IMR-90 (cell line): ENCODE data around the gene UMODL1. TPM values are rescaled to one million over a fixed set of nuclear protein-coding genes. Genes with fewer than 3 reads are reported as not detected.

Experiments
- ATAC-seq: fragments of 200-7000 bp; cut with Tn5 transposase; 2 replicates; pipeline ENCODE4 v1.9.1; 2020; ENCODE audit warnings: low read depth, mild to moderate bottlenecking, moderate library complexity
- BruUV-seq: library from RNA; stranded (reverse); fragments of 400-500 nt; replicated peaks from 2 replicates; lab custom pipeline; 2021; lab: Mats Ljungman, UMichigan
- CTCF ChIA-PET: fragments of 300-600 bp; formaldehyde crosslinking; extraction: SDS; loops from one replicate; lab custom pipeline; 2021; ENCODE audit warnings: antibody characterized with exemption; lab: Yijun Ruan, JAX
- POLR2A ChIA-PET: fragments of 300-600 bp; sonication (Branson Sonifier 250); formaldehyde crosslinking; loops from one replicate; lab custom pipeline; 2022; ENCODE audit warnings: antibody characterized with exemption; ENCODE audit not compliant: unreplicated experiment; lab: Charles Lee
- DNase-seq: peaks from one replicate; pipeline ENCODE4 v3.0.0; 2013
- H2AFZ ChIP-seq: replicated peaks from 2 replicates; pipeline ENCODE3; 2013; ENCODE audit warnings: low read length, mild to moderate bottlenecking; ENCODE audit not compliant: poor library complexity
- H2AK5ac ChIP-seq: 2 replicates; pipeline ENCODE4 v1.6.1; 2013; ENCODE audit warnings: low read depth, low read length, inconsistent platforms
- H2AK9ac ChIP-seq: replicated peaks from 2 replicates; pipeline ENCODE3; 2013; ENCODE audit warnings: mild to moderate bottlenecking, low read depth, low read length, moderate library complexity; ENCODE audit not compliant: poor library complexity
- H2BK120ac ChIP-seq: 2 replicates; pipeline ENCODE4 v1.6.1; 2013; ENCODE audit warnings: low read depth, low read length, inconsistent platforms
- H2BK15ac ChIP-seq: 3 replicates; pipeline ENCODE4 v1.6.1; 2013; ENCODE audit warnings: low read depth, low read length, inconsistent platforms
- H2BK20ac ChIP-seq: 2 replicates; pipeline ENCODE4 v1.6.1; 2013; ENCODE audit warnings: low read depth, mild to moderate bottlenecking, inconsistent platforms, low read length, moderate library complexity
- H2BK5ac ChIP-seq: 2 replicates; pipeline ENCODE4 v1.6.1; 2013; ENCODE audit warnings: mild to moderate bottlenecking, low read depth, low read length, inconsistent platforms; ENCODE audit not compliant: poor library complexity, severe bottlenecking
- H3K14ac ChIP-seq: replicated peaks from 2 replicates; pipeline ENCODE4 v1.6.1; 2013; ENCODE audit warnings: low read depth, low read length, inconsistent platforms
- H3K18ac ChIP-seq: 2 replicates; pipeline ENCODE4 v1.6.1; 2013; ENCODE audit warnings: low read depth, low read length, control low read depth
- H3K23ac ChIP-seq: 2 replicates; pipeline ENCODE4 v1.6.1; 2013; ENCODE audit warnings: low read depth, low read length, inconsistent platforms
- H3K27ac ChIP-seq: 2 replicates; pipeline ENCODE4 v1.5.1; 2013; ENCODE audit warnings: mild to moderate bottlenecking, control low read depth, low read length; ENCODE audit not compliant: insufficient read depth
- H3K27me3 ChIP-seq: 2 replicates; pipeline ENCODE4 v1.6.1; 2013; ENCODE audit warnings: low read length; ENCODE audit not compliant: control insufficient read depth, insufficient read depth
- H3K36me3 ChIP-seq: 2 replicates; pipeline ENCODE4 v1.6.1; 2013; ENCODE audit warnings: low read length, mixed read lengths; ENCODE audit not compliant: control insufficient read depth, insufficient read depth
- H3K4ac ChIP-seq: 2 replicates; pipeline ENCODE4 v1.6.1; 2013; ENCODE audit warnings: low read depth, low read length, inconsistent platforms
- H3K4me1 ChIP-seq: 2 replicates; pipeline ENCODE4 v1.6.1; 2013; ENCODE audit warnings: low read length, mixed read lengths; ENCODE audit not compliant: control insufficient read depth, insufficient read depth
- H3K4me2 ChIP-seq: 2 replicates; pipeline ENCODE4 v1.6.1; 2013; ENCODE audit warnings: low read depth, mild to moderate bottlenecking, control low read depth, low read length, moderate library complexity
- H3K4me3 ChIP-seq: 2 replicates; pipeline ENCODE4 v1.5.1; 2013; ENCODE audit warnings: low read depth, mild to moderate bottlenecking, control low read depth, low read length, moderate library complexity; ENCODE audit not compliant: insufficient read depth
- H3K56ac ChIP-seq: 2 replicates; pipeline ENCODE4 v1.6.1; 2013; ENCODE audit warnings: low read length, inconsistent platforms; ENCODE audit not compliant: insufficient read depth; ENCODE audit errors: extremely low read depth
- H3K79me1 ChIP-seq, 2 experiments: 2 replicates each; pipeline ENCODE4 v1.6.1; 2013; ENCODE audit warnings: low read length in 2 of 2, inconsistent platforms in 1 of 2, low read depth in 1 of 2
- H3K9ac ChIP-seq: 2 replicates; pipeline ENCODE4 v1.6.1; 2013; ENCODE audit warnings: low read depth, low read length, control low read depth
- H3K9me1 ChIP-seq: 2 replicates; pipeline ENCODE4 v1.6.1; 2013; ENCODE audit warnings: low read length, inconsistent platforms; ENCODE audit not compliant: insufficient read depth
- H3K9me3 ChIP-seq: 2 replicates; pipeline ENCODE4 v1.6.1; 2013; ENCODE audit warnings: low read length; ENCODE audit not compliant: control insufficient read depth, insufficient read depth
- H4K20me1 ChIP-seq: 2 replicates; pipeline ENCODE4 v1.6.1; 2013; ENCODE audit warnings: low read length, inconsistent platforms; ENCODE audit not compliant: insufficient read depth
- H4K5ac ChIP-seq: 2 replicates; pipeline ENCODE4 v1.6.1; 2013; ENCODE audit warnings: mild to moderate bottlenecking, low read depth, low read length, control low read depth
- H4K8ac ChIP-seq, 2 experiments: 2 replicates each; pipeline ENCODE4 v1.6.1; 2013; ENCODE audit warnings: low read depth in 2 of 2, low read length in 2 of 2, control low read depth in 1 of 2, inconsistent platforms in 1 of 2
- H4K91ac ChIP-seq: 2 replicates; pipeline ENCODE4 v1.6.1; 2013; ENCODE audit warnings: low read depth, low read length, inconsistent platforms; ENCODE audit not compliant: insufficient read depth
- MAFK ChIP-seq: IDR thresholded peaks from 2 replicates; pipeline ENCODE4 v1.6.1; 2012; ENCODE audit warnings: low read depth, low read length, improper control_type of control experiment
- SMC3 ChIP-seq: fragments of 150-350 bp; IDR thresholded peaks from 2 replicates; pipeline ENCODE4 v1.6.1; 2016; ENCODE audit warnings: low read depth, mild to moderate bottlenecking, antibody characterized with exemption, low read length, moderate library complexity
- whole genome bisulfite sequencing, 2 experiments: methylation state at CpG; one replicate each; pipeline versions ENCODE4 v1.1.5 to v1.1.7; 2013; ENCODE audit warnings: missing lambda C conversion rate in 2 of 2; ENCODE audit not compliant: insufficient read length in 1 of 2; ENCODE audit errors: extremely low coverage in 2 of 2; 5-methylcytosine and 5-hydroxymethylcytosine counted together
- dilution Hi-C: fragments of 300-500 bp; cut with HindIII; formaldehyde crosslinking; loops from one replicate; pipeline ENCODE4 v1.14.3; 2018; ENCODE audit warnings: low sequenced_read_pairs; ENCODE audit not compliant: unreplicated experiment
- in situ Hi-C: fragments of 300-500 bp; cut with MboI; formaldehyde crosslinking; loops from 3 replicates; pipeline ENCODE4 v1.14.3; 2019; ENCODE audit warnings: low sequenced_read_pairs, inconsistent platforms, mixed read lengths
- intact Hi-C: fragments of 100-400 bp; cut with micrococcal nuclease; formaldehyde crosslinking; loops from 2 replicates; pipeline ENCODE4 v1.10.0; 2022
- polyA plus RNA-seq, 3 experiments: library from polyadenylated mRNA; depleted of rRNA; stranded (reverse); fragments of >200 nt; gene quantifications; 2 replicates each; pipeline ENCODE4 v1.2.3, GENCODE V29; 2012; ENCODE audit warnings: low replicate concordance in 1 of 3
- total RNA-seq: library from RNA; depleted of rRNA; stranded (reverse); fragments of >200 nt; gene quantifications from 2 replicates; pipeline ENCODE4 v1.2.3, GENCODE V29; 2012
- TF ChIP-seq, protein P1 (sequence below): conservative IDR thresholded peaks from 2 replicates; pipeline ENCODE4 v1.5.1; 2012; ENCODE audit warnings: mild to moderate bottlenecking, low read depth, low read length, improper control_type of control experiment

The UMODL1 gene
- total and polyA plus RNA-seq, 2 of the 4 experiments (the other 2 are of a cell fraction): 0.02 TPM; not detected in 1

DNA sequence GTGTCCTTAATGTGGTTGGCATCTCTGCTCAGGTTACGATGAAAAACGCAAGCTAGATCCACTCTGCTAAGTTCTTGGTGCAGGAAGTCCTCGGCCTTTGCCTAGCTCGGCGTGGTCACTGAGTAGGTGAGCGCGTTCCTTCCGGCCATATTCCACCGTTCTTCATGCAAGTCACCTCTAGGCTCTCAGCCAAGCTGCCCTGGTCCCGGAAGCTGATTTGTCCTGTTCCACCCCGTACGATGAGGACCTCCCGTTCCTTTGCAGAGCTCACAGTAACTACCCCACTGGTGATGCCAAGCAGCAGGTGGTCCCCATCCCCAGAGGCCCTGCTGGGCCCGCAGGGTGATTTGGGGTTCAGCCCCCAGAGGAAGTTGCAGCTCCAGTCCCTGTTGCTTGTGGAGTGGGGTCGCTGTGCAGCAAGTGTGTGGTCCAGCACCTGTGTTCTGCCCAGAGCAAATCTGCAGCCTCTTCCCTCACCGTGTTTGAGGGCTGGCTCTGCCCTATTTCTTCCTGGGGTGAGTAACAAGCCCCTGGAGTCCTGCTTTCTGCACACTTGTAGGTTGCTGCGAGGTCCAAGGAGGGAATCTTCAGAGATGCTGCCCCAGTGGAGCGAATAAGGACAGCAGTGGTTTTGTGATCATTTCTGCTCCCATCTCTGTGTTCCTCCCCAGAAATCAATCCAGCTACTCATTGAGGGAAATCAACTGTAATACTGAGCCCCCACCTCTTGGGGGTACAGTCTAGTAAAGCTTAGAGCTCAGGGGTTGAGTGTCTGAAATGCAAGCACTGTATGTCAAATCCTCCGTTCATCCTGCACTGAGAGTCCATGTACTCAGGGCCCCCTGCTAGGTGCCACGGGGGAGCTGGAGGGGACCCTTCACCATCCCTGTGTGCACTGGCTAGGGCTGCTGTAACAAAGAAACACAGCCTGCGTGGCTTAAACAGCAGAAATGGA is 2.3 kb downstream of the UMODL1 start:
- no peaks in the 10 kb centered on the region for H4K20me1 ChIP-seq
- H3K9me3 ChIP-seq: no peaks in the 10 kb centered on the region
- H3K79me1 ChIP-seq: no peaks in the 10 kb centered on the region
- H3K36me3 ChIP-seq: no peaks in the 10 kb centered on the region
- H3K27me3 ChIP-seq: peaks cover 18% of the 10 kb centered on the region
- ATAC-seq (no peak), DNase-seq (no peak)
- no peak overlapping the region for H3K4ac ChIP-seq
- H4K5ac ChIP-seq: no peak overlapping the region
- in situ Hi-C loops (no loop called here), dilution Hi-C loops (no loop called here), intact Hi-C loops (no loop called here)
- no peak overlapping the region for H2BK5ac ChIP-seq
- ChIA-PET POLR2A (no interaction called here), CTCF (interaction anchor here (0.7 kb wide), 1 partner anchor 10 kb away, joined by 3 read pairs; no protein-coding TSS in a partner anchor)
- H3K9ac ChIP-seq: no peak overlapping the region
- H3K4me2 ChIP-seq: no peak overlapping the region
- H3K9me1 ChIP-seq: 0 out of 2 replicates have a peak, but pooled peaks cover 4% of the 10 kb centered on the region
- H2BK120ac ChIP-seq: no peak overlapping the region
- H2AK5ac ChIP-seq: no peak overlapping the region; the same call in 1 of the 2 replicates
- no peak overlapping the region for H3K56ac ChIP-seq
- no peaks in the 10 kb centered on the region for H3K4me1 ChIP-seq
- BruUV-seq: no TSS peak
- H3K27ac ChIP-seq: no peak overlapping the region
- no peak overlapping the region for H2BK20ac ChIP-seq
- WGBS, 2 experiments: 79% methylated on average over 6 of the region's 21 CpGs; no CpG with 5 or more reads in 1 of the 2 experiments
- no peak overlapping the region for H3K23ac ChIP-seq
- H2BK15ac ChIP-seq: no peak overlapping the region
- H2AFZ ChIP-seq: peak overlapping the region; percentile 48
- no peak overlapping the region for H3K14ac ChIP-seq
- no peak overlapping the region for H4K8ac ChIP-seq
- no peak overlapping the region; the same call in 1 of the 2 replicates for H4K91ac ChIP-seq
- H3K18ac ChIP-seq: no peak overlapping the region
- TF ChIP-seq MAFK (no peak), SMC3 (no peak)
- TF ChIP-seq, protein P1, sequence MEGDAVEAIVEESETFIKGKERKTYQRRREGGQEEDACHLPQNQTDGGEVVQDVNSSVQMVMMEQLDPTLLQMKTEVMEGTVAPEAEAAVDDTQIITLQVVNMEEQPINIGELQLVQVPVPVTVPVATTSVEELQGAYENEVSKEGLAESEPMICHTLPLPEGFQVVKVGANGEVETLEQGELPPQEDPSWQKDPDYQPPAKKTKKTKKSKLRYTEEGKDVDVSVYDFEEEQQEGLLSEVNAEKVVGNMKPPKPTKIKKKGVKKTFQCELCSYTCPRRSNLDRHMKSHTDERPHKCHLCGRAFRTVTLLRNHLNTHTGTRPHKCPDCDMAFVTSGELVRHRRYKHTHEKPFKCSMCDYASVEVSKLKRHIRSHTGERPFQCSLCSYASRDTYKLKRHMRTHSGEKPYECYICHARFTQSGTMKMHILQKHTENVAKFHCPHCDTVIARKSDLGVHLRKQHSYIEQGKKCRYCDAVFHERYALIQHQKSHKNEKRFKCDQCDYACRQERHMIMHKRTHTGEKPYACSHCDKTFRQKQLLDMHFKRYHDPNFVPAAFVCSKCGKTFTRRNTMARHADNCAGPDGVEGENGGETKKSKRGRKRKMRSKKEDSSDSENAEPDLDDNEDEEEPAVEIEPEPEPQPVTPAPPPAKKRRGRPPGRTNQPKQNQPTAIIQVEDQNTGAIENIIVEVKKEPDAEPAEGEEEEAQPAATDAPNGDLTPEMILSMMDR: no peak
- peak overlapping the region; percentile 37 for H2AK9ac ChIP-seq
- no peak overlapping the region for H3K4me3 ChIP-seq
